ENCODE data around the gene PRC1.

PRC1 gene

GRCh38 chr15:90954712-90955623 lies 39.4 kb downstream of the PRC1 start, which contains the start of gene RCCD1:
Gene RCCD1, plus strand, starts transcription at chr15:90954884. Its CDS starts 1,851 bp downstream, at chr15:90956735.
- no peak for TF ChIP-seq CTCF (conservative IDR thresholded peaks at IDR 0.05; ENCODE audit: low read length)
- H3K4me3 ChIP-seq (ENCODE audit: low read length) = peak within 1 kb of the TSS; percentile 92
- DNase-seq (ENCODE audit: low read depth) = peak; percentile 93

- peak overlapping the region; percentile 92 for H3K4me3 ChIP-seq (ENCODE audit: low read length)
- DNase-seq (ENCODE audit: low read depth) = no peak
- no peak for TF ChIP-seq CTCF (conservative IDR thresholded peaks at IDR 0.05; ENCODE audit: low read length)
Observed at GRCh38 chr15:90953947-90954711, 40.2 kb downstream of the PRC1 start.

- DNase-seq (ENCODE audit: low read depth) = no peak
- TF ChIP-seq CTCF (conservative IDR thresholded peaks at IDR 0.05; ENCODE audit: low read length) = no peak
Observed at GRCh38 chr15:90952901-90953677, 41.2 kb downstream of the PRC1 start.

GRCh38 chr15:90950676-90951075 lies 43.7 kb downstream of the PRC1 start:
- H3K4me3 ChIP-seq (ENCODE audit: low read length) = no peak overlapping the region
- DNase-seq (ENCODE audit: low read depth) = no peak
- TF ChIP-seq CTCF (conservative IDR thresholded peaks at IDR 0.05; ENCODE audit: low read length) = no peak

More at GRCh38 chr15:90952901-90953677, 41.2 kb downstream of the PRC1 start:
- H3K4me3 ChIP-seq (ENCODE audit: low read length) = no peak overlapping the region

GRCh38 chr15:90949979-90950675 lies 44.2 kb downstream of the PRC1 start:
- DNase-seq (ENCODE audit: low read depth) = no peak
- H3K4me3 ChIP-seq (ENCODE audit: low read length) = no peak overlapping the region
- no peak for TF ChIP-seq CTCF (conservative IDR thresholded peaks at IDR 0.05; ENCODE audit: low read length)

- TF ChIP-seq CTCF (conservative IDR thresholded peaks at IDR 0.05; ENCODE audit: low read length) = no peak
Observed at GRCh38 chr15:90948506-90948905, 45.8 kb downstream of the PRC1 start.

More at GRCh38 chr15:90948506-90948905, 45.8 kb downstream of the PRC1 start:
- H3K4me3 ChIP-seq (ENCODE audit: low read length) = no peak overlapping the region
- DNase-seq (ENCODE audit: low read depth) = no peak

Measured in AG10803 (cell line).